ENCODE data around the gene PCIF1.
"Not testable (repeated sequence)": the region's sequence is repeated elsewhere in the genome, so short reads cannot be mapped to it uniquely, and the experiment has no call there.

The PCIF1 gene

GRCh38 chr20:45968801-45969711, 34.6 kb downstream of the PCIF1 start:
- no peak for DNase-seq

- DNase-seq, result peak; percentile 29
Measured at GRCh38 chr20:45969712-45970634, 35.5 kb downstream of the PCIF1 start.

- DNase-seq, result no peak
Measured at GRCh38 chr20:45970646-45971424, 36.4 kb downstream of the PCIF1 start.

- no peak for DNase-seq
Measured at GRCh38 chr20:45971425-45971674, 36.9 kb downstream of the PCIF1 start.

- peak; percentile 91 for DNase-seq
Measured at GRCh38 chr20:45971675-45972499, 37.4 kb downstream of the PCIF1 start, which contains the start of gene ZNF335. TSS of gene ZNF335 (minus strand) at chr20:45972203. CDS start at chr20:45971410, 793 bp downstream.

- DNase-seq, result no peak
Measured at GRCh38 chr20:45972500-45973183, 38.2 kb downstream of the PCIF1 start.

GRCh38 chr20:45974896-45975565, 40.5 kb downstream of the PCIF1 start:
- no peak for DNase-seq

GRCh38 chr20:45975686-45976085, 41.2 kb downstream of the PCIF1 start:
- DNase-seq, result no peak

GRCh38 chr20:45976086-45976485, 41.6 kb downstream of the PCIF1 start:
- DNase-seq, result no peak

- no peak for DNase-seq
Measured at GRCh38 chr20:45981261-45981660, 46.8 kb downstream of the PCIF1 start.

- no peak for DNase-seq
Measured at GRCh38 chr20:45983279-45983743, 48.8 kb downstream of the PCIF1 start.

GRCh38 chr20:45985573-45985972, 51.1 kb downstream of the PCIF1 start:
- no peak for DNase-seq

GRCh38 chr20:45987108-45987780, 52.8 kb downstream of the PCIF1 start:
- peak; percentile 50 for DNase-seq

- DNase-seq, result not testable (repeated sequence)
Measured at GRCh38 chr20:45988830-45989229, 54.3 kb downstream of the PCIF1 start.

GRCh38 chr20:45991616-45992015, 57.1 kb downstream of the PCIF1 start:
- DNase-seq, result no peak

- DNase-seq, result no peak
Measured at GRCh38 chr20:45993197-45993951, 58.9 kb downstream of the PCIF1 start.

- DNase-seq, result no peak
Measured at GRCh38 chr20:45994761-45995493, 60.4 kb downstream of the PCIF1 start.

GRCh38 chr20:45995495-45996097, 61.1 kb downstream of the PCIF1 start:
- DNase-seq, result not testable (repeated sequence)

All from NCI-H1105 treated with DMSO at 0.1 percent for 48 hours (cell line).